GM19463 (cell line): ENCODE data around the gene TTPAL.

ENCODE experiments used
- ATAC-seq: cut with Tn5 transposase; IDR thresholded peaks from one replicate; pipeline ENCODE4 v1.9.1; 2021; ENCODE audit warnings: mild to moderate bottlenecking, moderate library complexity; ENCODE audit not compliant: unreplicated experiment

TTPAL gene

GRCh38 chr20:44475694-44476560, at the start of gene TTPAL:
TTPAL (plus strand) TSS chr20:44475874; CDS start chr20:44480000, 4,126 bp downstream.
- peak; percentile 94 for ATAC-seq

- no peak for ATAC-seq
These were observed 49.8 kb upstream of the TTPAL start for GRCh38 chr20:44425923-44426322.

- no peak for ATAC-seq
These were observed 48.5 kb upstream of the TTPAL start for GRCh38 chr20:44426879-44427790.

- no peak for ATAC-seq
These were observed 47.9 kb upstream of the TTPAL start for GRCh38 chr20:44427804-44428173.

GRCh38 chr20:44428174-44429016, 47.3 kb upstream of the TTPAL start:
- ATAC-seq, result no peak

- no peak for ATAC-seq
These were observed 46.7 kb upstream of the TTPAL start for GRCh38 chr20:44429017-44429339.

GRCh38 chr20:44429419-44430269, 46.0 kb upstream of the TTPAL start:
- no peak for ATAC-seq

GRCh38 chr20:44430270-44431065, 45.2 kb upstream of the TTPAL start:
- ATAC-seq, result no peak

GRCh38 chr20:44431118-44431501, 44.6 kb upstream of the TTPAL start:
- no peak for ATAC-seq

- no peak for ATAC-seq
These were observed 44.0 kb upstream of the TTPAL start for GRCh38 chr20:44431502-44432234.

- ATAC-seq, result no peak
These were observed 42.8 kb upstream of the TTPAL start for GRCh38 chr20:44432618-44433577.

- no peak for ATAC-seq
These were observed 41.7 kb upstream of the TTPAL start for GRCh38 chr20:44433751-44434538.

GRCh38 chr20:44435630-44436335, 39.9 kb upstream of the TTPAL start:
- no peak for ATAC-seq

GRCh38 chr20:44436393-44436792, 39.3 kb upstream of the TTPAL start:
- no peak for ATAC-seq

- no peak for ATAC-seq
These were observed 38.2 kb upstream of the TTPAL start for GRCh38 chr20:44437497-44437896.

GRCh38 chr20:44438782-44439181, 36.9 kb upstream of the TTPAL start:
- ATAC-seq, result no peak
